Cerebellar nuclear complex (tissue), 1 donor: ENCODE data around the gene ISCU.

ENCODE experiments used
- DNase-seq, 2 experiments: peaks; one replicate each; lab custom pipeline; 2025; lab: John Stamatoyannopoulos, UW

ISCU gene

DNA sequence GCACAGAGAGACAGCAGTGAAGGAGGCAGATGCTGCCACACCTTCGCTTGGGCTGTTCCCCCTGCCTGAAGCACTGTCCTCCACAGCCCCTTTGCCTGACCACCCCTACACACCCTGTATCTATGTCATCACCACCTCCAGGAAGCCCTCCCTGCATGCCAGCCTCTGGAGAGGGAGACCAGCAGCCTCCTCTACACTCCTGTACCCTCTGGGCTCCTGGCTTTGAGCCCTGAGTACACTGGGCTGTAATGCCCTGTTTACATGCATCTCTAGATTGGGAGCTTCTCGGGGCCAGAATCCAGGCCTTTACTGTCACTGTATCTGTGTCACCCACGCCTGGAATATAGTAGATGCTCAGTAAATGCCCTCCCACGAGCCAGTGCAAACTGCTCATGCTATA, 41.3 kb downstream of the ISCU start:
- DNase-seq = no peak

DNA sequence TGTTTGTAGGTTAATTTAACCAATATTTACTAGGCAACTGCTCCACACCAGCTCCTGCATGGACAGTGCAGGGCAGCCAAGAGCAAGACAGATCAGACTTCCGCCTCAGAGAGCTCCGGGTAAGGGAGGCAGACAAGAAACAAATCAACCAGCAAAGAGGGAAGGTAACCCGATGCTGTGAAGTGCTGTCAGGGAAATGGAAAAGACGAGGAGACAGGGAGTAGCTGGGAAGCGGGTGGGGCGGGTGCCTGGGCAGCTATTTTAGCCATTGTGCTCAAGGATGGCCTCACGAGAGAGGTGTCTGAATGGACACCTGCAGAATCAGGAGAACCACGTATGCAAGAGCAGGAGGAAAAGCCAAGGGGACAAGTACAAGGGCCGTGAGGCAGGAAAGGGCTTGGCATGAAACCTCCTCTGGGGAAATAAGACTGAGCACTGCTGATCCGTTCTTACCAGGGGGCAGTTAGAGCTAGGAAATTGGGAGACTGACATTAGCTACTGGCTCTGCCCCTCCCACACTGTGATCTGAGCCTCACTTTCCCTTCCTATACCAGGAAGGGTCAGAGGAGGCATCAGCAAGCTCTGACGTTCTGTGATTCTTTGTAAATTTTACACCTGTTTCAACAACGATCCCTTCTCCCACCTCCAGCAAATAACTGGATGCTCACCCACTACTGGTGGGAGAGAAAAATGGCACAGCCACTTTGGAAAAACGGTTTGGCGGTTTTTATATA, 42.0 kb downstream of the ISCU start:
- no peak for DNase-seq

DNA sequence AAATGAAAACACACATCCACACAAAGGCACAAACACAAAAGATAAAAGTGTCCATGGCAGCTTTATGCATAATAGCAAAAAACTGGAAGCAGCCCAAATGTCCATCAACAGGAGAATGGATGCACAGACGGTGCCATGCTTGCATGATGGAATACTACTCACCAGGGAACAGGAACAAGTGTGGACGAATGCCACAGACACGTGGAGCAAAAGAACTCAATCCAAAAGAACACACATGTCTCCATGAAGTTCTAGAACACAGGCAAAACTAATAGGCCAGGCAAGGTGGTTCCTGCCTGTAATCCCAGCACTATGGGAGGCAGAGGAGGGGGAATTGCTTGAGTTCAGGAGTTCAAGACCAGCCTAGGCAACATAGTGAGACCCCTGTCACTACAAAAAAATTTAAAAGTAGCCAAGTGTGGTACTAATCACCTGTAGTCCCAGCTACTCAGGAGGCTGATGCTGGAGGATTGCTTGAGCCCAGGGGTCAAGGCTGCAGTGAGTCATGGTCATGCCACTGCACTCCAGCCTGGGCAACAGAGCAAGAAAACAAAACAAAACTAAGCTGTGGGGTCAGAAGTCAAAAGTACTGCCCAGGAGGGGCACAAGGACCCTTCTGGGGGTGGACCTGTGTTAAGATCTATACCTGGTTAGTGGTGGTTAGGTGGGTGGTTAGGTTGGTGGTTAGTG, 42.7 kb downstream of the ISCU start:
- DNase-seq = no peak

DNA sequence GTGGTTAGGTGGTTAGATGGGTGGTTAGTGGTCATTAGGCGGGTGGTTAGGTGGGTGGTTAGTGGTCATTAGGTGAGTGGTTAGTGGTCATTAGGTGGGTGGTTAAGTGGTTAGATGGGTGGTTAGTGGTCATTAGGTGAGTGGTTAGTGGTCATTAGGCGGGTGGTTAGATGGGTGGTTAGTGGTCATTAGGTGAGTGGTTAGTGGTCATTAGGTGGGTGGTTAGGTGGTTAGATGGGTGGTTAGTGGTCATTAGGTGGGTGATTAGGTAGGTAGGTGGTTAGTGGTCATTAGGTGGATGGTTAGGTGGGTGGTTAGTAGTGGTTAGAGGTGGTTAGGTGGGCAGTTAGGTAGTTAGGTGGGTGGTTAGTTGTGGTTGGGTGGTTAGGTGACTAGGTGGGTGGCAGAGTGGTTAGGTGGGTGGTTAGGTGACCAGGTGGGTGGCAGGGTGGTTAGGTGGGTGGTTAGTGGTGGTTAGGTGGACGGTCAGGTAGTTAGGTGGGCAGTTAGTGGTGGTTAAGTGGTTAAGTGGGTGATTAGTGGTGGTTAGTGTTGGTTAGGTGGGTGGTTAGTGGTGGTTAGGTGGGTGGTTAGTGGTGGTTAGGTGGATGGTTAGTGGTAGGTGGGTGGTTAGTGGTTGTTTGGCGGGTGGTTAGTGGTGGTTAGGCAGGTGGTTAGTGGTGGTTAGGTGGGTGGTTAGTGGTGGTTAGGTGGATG, 43.5 kb downstream of the ISCU start:
- no peak for DNase-seq

DNA sequence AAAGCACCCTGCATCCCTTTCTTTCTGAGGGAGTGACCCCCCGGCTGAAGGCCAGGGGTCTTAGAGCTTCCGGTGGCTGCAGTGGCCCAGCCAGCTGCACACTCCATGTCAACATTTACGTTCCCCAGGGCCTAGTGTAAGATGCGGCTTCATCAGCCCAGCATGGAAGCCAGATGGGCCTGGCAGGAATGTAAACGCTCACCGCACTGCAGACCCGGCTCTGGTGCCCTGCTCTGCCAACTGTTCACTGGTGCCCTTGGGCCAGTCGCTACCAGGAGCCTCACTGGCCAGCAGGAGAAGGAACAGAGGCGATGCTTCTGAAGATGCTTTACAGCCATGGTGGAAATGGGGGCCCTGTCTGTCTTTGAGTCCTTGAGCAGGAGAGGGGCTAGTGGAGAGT, 44.1 kb downstream of the ISCU start:
- no peak for DNase-seq

DNA sequence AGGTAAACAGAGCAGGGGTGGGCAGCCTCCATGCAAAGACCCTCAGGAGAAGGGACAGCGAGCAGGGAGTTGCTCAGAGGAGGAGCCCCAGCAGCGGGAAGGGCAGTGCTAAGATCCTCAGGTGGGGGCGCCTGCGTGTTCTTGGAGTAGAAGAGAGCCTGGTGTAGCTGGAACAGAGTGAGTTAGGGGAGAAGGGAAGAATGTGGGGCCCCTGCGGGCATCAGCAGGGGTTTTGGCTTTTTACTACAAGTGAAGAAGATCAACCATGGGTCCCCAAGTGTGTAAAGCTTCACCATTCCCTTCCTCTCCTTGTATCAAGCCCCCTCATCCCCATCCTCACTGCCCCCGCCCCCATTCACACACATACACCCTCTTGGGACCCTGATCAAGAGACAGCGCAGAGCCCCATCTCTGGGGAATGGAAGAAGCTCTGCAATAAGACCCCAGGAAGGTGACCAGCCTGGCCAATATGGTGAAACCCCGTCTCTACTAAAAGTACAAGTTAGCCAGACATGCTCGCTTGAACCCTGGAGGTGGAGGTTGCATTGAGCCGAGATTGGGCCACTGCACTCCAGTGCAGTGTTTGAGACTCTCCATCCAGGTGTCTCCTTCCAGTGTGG, 45.7 kb downstream of the ISCU start:
- no peak for DNase-seq

DNA sequence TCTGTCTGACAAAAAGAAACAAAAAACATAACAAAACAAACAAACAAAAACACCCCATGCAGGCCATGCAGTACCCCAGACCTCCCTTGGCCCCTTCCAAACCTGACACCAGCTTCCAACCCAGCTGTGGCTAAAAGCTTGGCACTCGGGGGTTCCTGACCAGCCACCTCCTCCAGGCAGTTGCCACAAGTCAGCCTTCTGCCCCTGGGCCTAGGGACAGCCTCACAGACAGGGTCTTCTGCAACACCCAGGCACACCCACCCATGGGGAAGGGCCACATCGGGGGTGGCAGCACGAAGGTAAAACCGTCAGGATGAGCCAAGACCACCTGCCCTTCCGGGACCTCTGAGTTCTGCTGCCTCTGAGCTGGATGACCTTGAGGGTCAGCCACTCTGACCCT, 46.2 kb downstream of the ISCU start:
- DNase-seq = no peak

DNA sequence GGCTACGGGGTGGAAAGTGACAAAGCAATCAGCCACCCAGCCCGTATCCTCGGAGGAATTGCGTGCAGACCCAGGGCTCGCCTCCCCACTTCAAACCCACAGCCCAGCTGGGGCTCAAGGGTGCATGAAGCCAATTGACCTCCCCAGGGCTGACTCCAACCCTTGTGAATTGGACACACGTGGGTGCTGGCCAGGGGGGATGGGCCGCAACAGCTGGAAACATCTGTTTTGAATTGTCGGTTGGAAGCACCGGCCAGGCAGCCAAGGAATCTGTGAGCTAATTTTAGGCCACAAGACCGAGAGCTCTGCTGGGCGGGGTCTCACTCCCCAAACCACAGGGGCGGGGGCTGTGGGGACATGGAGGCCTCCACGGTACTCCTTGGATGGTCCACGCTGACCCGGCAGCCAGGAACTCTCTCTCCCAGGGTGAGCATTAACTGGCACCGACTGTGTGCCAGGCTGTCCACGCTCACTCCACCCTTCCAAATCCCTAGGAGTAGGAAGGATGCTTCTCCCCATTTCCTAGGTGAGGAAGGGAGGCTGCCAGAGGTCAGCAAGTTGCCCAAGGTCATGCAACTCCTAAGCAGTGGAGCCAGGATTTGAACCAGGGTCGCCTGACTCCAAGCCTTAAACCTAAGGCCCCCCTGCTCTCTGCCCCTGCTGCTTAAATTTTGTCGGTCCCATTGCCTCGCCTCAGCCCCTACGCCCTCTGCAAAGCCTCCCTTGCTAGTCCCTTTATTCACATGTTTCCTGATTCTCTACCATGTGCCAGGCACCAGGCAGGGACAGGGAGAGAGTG, 47.3 kb downstream of the ISCU start:
- no peak for DNase-seq

DNA sequence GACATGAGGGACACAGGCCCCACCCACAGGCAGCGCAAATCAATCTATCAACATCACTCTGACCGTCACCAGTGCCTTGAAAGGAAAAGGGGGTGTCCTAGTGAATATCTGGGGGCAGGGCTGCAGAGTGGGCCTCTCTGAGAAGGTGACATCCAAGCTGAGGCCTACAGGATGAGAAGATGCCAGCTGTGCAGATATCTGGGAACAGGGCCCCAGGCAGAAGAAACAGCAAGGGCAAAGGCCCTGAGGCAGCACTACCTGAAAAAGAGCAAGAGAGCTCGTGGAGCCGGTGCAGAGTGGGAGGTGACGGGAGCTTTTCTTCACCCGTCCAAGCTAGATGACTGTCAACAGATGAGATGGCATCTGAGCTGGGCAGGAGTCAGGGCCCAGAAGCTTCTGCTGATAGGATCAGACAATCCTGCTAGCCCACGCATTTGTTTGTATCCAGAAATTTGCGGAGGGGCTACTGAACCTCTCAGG, 48.0 kb downstream of the ISCU start:
- DNase-seq = no peak

DNA sequence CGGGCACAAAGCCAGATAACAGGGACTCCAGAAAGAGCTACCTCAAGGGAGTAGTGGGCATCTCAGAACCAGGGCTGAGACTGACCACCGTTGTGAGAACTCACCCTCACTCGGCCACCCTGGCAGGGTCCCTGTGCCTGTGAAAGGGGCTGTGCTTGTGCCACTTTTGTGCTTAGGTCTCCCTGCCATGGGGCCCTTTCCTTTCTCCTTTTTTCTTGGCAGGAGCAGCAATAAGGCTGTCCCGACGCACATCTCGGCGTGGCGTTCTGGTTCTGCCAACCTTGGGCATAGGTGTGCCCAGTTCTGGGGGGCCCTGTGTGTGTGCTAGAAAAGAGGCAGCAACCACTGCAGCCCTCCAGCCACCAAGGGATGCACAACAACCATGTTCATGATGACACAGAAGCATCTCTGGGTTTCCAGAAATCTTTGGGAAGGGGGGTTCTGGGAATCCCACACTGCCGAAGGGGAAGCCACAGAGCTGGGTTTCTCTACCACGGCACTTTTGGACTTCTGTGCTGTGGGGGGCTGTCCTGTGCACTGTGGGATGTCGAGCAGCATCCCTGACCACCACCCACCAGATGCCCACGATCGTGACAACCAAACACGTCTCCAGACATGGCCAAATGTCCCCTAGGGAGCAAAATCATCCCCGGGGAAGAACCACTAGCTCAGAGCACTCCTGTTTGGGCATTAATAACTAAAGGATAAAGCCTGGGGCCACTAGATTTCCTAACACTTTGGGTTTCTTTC, 48.6 kb downstream of the ISCU start:
- DNase-seq = no peak

DNA sequence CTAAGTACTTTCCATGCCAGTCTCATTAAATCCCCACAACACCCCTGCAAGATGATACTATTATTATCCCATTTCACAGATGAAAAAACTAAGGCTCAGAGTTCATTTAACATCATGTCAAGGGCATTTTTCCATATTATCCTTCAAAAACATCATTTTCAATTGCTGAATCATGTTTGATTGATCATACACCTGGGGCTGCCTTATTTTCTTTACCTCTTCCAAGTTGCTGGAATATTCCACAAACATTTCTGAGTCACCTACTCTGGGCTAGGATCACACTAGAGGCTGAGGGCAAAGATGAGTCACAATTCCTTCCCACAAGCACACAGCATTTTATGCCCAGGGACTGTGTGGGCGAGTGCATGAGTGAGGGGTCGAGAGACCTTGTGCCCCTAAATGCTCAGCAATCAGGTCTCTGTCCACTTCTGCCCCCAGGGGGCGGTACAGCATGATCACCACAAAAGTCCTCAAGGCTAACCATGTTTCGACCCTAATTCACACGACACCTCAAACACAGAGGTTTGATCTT, 49.6 kb downstream of the ISCU start:
- DNase-seq = no peak

DNA sequence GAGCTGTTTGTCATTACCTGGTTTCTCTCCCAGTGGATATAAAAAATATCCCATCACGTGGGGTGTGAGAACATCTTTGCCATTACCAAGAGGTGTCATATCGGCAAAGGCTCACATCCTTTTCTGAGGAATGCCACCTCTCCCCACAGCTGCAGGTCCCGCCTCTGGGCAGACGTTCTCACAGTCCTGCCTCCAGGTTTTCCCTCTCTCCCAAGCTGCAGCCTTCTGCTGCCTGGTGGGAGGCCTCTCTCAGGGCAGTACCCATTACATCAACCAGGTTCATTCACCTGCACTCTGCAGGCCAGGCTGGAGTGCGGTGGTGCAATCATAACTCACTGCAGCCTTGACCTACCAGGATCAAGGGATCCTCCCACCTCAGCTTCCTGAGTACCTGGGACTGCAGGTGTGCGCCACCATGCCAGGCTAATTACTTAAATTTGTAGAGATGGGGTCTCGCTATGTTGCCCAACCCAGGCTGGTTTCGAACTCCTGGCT, 50.4 kb downstream of the ISCU start:
- no peak for DNase-seq

DNA sequence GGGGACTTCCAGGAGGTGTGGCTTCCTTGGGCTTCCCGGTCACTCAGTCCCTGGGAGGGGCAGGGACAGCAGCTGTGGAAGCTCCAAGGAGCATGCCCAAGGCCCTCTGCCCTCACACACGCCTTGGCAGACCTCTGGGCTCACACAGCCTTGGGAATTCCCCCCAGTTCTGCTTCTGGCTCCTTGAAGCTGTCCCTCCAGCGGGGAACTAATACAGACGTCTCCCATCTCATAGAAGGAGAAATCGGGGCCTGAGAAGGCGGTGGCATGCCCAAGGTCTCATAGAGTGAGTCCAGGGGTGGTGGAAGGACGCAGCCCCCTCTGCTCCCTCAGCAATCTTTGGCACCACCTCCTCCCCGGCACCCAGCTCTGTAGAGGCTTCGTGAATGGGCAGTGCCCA, 51.2 kb downstream of the ISCU start:
- DNase-seq = no peak

DNA sequence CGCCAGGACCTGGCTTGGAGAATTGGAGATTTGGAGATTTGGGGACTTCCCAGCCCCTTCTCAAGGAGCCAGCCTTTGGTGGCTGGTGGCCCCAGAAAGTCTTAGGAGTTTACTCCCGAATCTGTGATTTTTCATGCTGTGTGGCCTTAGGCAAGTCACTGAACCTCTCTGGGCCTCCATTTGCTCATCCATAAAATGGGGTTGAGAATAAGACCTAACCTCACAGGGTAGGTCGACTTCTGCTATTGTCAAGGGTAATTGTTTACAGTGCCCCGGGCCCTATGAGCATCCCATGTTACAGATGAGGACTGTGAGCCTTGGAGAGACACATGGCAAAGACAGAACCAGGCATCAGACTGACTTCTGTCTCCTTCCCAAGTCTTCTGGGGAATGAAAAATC, 51.6 kb downstream of the ISCU start:
- no peak for DNase-seq

DNA sequence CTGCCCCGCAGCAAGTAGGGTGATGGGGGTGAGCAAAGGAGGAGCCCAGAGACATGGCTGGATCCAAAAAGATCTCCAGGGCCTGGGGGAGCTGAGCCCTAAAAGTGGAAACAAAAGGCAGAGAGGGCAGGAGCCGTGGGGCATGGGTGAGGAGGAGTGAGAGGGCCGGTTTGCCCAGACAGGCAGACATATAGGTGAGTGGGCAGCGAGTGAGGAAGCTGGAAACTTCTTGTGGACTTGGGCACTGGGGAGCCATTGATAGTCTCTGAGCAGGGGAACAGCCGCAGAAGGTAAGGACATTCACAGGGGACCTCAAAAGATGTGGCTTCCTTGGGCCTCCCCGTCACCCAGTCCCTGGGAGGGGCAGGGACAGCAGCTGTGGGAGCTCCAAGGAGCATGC, 52.2 kb downstream of the ISCU start:
- DNase-seq = no peak

DNA sequence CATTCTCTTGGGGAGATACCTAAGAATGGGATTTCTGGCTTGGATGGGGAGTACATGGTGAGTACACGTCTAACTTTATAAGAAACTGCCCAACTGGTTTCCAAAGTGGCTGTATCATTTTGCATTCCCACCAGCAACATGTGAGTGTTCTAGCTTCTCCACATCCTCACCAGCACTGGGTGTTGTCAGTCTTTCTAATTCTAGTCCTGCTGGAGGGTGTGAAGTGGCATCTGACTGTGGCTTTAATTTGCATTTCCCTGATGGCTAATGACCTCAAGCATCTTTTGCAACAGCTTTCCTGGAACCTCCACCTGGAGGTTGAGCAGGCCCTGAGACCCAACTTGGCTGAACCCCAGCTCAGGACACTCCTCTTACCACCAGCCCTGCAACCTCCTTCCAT, 53.5 kb downstream of the ISCU start:
- no peak for DNase-seq

DNA sequence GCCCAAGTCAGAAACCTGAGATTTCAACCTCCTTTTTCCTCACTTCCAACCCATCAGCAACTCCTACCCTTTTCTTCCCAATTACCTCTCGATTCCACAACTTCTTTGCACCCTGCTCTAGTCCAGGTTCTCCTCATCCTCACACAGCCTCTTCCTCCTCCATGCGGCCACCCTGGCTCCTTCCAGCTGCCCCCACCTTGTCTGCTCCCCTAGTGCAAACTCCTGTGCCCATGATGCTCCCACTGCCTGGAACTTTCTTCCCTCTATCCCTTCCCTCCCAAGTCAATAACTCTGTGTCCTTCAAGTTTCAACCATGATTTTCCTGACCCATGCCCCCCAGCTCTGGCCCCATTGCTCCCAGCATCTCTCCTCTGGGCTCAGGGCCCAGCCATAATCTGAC, 54.0 kb downstream of the ISCU start:
- DNase-seq = no peak

DNA sequence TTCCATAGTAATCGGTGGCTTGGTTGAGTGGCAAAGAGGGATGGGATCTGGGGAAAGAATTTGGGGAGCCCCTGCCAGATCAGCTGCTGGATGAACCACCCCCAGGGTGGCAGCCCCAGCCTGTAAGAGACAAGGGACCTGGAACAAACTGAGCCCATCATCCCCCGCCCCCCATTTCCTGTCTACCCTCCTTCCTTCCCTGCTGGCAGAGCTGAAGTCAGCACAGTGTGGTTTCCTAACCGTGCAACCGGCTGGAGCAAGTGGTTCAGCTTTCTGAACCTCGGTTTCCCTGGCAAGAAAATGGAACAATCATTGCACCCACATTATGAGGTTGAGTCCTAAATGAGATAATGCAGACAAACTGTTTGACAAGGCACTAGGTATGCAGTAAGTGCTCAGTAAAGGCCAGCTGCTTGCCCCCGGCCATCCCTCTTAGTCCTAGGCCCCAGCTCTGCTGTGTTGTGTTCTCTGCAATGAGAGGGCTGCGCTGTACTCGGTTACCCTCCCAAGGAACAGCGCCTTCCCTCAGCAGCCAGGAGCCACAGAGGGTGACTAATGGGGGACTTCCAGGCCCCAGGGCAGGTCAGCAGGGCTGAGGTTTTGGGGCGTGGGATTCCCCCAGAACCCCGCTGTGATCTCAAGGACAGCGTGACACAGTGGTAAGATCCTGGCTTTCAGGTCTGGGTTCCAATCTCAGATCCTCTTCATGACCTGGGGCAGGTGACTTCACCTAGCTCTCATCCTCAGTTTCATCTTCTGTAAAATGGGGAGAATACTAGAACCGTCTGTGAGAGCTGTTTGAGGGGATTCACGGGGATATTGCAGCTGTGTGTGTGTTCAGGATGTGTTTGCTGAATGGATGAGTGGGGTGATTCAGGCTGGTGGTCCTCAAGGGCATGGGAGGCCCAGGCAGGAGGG, 54.8 kb downstream of the ISCU start:
- DNase-seq = no peak
